NCI-H1048 (cell line): ENCODE data around the gene ADIPOR2.

Experiments
- DNase-seq: peaks from one replicate; lab custom pipeline; 2025; lab: John Stamatoyannopoulos, UW

ADIPOR2 gene

DNA sequence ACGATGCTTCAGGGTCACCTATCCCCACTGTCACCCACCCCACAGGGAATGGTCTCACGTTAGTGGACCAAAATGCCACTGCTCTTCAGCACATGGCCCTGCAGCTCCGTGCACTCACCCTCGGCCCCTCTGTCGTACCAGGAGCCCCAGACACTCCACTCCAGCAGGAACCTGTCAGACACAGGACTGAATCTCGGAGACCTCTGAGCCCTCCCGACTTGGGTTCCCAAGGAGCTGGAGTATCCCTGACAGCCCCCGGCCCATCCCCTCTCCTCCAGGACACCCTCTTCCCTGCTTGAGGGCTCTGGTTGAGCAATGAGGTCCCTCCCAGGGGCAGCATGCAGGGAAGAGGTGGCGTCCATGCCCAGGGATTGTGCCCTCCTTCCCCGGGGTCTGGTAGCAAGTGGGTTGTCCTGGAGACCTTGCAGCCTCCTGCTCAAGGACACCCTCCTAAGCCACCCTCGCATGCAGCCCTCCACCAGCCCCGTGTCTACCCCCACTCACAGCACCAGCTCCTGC lies 109.1 kb downstream of the ADIPOR2 start:
- no peak for DNase-seq

DNA sequence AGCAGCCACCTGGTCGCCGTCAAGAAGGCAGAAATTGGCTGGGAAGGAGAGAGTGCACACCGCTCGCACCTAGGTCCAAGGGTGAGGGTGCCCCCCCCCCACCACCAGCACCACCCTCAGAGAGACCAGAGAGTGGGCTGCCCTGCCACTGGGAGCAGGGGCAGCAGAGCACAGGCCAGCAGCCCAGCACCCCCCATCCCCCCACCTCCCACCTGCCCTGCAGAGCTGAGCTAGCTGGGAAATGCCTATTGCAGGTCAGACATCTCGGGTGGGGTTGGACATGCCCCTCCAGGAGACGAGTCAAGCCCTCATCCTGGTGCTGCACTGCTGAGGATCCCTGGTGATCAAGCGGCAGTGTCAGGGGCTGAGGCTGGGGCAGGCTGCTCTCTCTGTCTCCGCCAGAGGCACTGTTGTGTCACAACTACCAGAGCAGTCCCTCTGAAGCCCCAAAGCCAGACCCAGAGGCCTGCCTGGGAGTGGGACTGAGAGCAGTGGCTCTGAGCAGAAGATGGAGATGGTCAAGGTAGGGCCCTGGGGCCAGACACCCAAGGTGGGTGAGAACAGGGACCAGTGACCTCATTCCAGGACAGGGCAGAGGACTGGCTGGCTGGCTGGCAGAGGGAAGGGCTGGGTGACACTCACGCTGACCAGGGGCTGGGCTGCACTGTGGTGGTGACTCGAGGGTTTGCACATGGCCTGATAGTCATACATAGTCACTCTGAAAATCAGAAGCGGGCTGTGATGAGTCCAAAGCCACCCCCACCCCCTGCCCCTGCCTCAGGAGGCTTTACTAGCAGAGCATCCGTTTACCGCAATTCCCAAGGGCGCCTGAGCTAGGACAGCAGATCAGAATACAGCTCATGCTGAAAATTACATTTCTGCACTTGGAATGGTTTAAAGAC lies 109.8 kb downstream of the ADIPOR2 start:
- DNase-seq: no peak

- no peak for DNase-seq
These were observed 110.6 kb downstream of the ADIPOR2 start for GRCh38 chr12:1801303-1801975.

GRCh38 chr12:1803736-1804135 lies 112.9 kb downstream of the ADIPOR2 start:
- no peak for DNase-seq

GRCh38 chr12:1804545-1805332 lies 113.9 kb downstream of the ADIPOR2 start:
- peak; percentile 80 for DNase-seq

DNA sequence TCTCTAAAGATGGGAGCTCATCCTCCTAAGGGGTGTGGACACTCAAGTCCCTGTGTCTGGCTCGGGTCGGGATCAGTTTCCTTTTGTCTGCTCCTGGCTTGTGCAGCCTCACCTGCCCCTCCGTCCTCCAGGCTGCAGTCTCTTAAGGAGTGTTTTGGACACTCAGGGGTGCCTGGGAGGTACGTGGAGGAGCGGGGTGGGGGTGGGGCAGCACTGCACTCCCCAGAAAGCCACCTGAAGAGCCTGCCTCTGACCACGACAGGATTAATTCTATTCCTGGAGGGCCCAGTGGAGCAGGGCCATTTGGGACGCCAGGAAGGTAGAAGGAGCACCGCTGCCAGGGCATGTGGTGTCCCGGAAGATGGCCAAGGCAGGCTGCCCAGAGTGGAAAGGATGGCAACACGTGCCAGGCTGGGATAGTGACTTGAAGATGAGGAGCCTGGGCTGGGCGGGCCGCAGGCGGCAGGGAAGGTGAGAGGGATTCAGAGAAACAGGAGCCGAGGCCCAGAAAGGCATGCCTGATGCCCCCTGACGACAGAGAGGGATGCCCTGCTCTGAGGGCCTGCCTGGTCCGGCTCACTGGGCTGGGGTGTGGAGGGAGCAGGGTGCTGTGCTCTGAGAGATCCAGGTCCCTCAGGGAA lies 114.7 kb downstream of the ADIPOR2 start:
- DNase-seq: no peak

GRCh38 chr12:1806301-1807086 lies 115.6 kb downstream of the ADIPOR2 start:
- DNase-seq: no peak

GRCh38 chr12:1807087-1807860 lies 116.4 kb downstream of the ADIPOR2 start:
- no peak for DNase-seq

DNA sequence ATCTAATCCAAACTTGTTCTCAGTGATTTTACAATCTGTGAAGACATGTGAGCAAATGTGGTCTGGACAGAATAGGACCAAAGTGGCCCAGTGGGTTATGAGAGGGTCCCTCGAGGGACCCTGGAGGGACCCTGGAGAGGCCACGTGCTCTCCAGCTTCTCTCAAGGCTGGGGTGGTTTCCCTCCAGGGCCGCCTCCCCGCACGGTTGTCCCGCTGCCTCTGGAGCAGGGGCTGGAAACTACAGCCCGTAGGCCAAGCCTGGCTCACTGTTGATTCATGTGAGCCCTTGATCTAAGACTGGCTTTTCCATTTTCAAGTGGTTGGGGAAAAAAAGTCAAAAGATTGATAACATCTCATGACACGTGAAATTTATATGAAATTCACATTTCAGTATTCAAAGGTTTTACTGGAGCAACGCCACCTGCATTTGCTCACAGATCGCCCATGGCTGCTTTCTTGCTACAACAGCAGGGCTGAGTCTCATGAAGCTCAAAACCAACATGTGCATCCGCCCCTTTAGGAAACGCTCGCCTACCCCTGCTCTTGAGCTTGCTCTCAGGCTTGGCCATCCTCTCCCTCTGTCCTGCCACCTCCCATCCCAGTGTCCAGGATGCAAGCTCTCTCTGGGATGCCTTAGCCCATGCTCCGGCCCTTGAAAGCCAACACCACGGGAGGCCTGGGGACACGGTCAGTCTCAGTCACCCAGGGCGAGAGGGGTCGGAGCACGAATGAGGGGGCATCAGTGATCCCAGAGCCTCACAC lies 117.3 kb downstream of the ADIPOR2 start:
- no peak for DNase-seq

GRCh38 chr12:1808798-1809480 lies 118.1 kb downstream of the ADIPOR2 start:
- no peak for DNase-seq

DNA sequence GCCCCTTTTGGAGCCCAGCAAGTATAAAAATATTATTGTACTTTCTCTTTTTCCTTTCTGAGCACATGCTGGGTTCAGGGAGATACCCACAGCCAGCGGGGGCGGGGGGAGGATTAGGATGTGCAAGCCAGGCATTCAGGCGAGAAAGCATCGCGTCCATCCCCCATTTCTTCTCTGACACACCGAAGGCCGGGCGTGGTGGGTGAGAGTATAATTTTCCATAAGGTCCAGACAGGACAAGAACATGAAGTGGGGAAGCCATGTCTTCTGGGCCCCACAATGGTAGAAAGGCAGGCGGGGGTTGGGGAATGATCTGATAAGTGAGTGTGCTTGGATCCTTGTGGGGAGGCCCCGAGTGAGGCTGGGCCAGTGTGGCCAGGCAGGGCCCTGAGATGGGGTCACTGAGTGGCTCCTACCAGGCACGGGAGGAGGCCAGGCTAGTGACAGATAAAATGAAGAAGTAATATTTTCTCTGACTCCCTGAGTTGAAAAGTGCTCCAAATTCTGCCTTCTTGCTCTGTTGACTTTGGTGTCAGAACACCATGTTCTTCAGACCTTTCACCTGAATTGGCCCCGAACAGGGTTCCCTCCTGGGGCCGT lies 118.8 kb downstream of the ADIPOR2 start:
- no peak for DNase-seq

DNA sequence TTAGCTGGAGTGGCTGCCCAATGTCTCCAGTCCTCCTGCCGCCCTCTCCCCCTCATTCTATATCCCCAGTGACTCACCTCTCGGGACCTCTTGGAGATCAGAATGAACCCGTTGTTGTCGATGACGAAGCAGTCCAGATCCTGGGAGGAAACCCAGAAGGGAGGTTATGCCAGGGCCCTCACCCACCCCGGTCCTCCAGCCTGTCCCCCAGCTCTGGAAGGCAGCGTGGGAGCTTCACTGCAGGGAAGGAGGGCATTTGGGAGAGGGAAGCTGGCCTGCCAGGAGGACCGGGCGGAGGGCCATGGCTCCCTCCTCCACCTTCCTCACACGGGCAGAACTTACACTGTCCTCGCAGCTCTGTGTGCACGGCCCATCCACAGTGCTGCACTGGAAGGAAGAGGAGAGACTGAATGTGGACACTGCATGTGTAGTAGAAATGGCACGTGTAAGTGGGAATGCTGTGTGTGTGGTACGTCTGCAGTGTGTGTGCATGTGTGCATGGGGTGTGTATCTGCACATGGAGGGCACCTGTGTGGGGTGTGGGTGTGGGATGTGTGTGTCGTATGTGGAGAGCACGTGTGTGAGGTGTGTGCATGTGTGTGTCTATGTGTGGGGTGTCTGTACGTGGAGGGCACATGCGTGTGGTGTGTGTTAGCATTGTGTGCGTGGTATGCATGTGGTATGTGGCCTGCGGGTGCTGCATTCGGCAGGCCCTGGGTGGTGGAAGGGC lies 119.5 kb downstream of the ADIPOR2 start:
- DNase-seq: no peak

DNA sequence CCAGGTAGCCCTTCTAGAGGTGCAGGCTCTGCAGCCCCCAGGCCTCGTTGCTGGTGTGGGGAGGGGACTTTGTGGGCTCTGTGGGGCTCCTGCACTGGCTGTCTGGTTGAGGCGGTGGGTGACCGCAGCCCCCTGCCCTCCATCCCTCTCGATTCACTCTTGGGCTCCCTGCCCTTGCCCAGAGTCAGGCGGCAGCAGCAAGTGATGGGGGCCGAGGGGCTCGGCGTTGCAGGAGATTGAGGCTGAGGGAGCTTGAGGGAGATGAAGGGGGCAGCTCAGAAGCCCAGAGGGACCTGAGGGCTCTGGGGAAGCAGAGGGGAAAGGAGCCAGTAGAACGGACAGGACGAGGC lies 120.0 kb downstream of the ADIPOR2 start:
- no peak for DNase-seq

DNA sequence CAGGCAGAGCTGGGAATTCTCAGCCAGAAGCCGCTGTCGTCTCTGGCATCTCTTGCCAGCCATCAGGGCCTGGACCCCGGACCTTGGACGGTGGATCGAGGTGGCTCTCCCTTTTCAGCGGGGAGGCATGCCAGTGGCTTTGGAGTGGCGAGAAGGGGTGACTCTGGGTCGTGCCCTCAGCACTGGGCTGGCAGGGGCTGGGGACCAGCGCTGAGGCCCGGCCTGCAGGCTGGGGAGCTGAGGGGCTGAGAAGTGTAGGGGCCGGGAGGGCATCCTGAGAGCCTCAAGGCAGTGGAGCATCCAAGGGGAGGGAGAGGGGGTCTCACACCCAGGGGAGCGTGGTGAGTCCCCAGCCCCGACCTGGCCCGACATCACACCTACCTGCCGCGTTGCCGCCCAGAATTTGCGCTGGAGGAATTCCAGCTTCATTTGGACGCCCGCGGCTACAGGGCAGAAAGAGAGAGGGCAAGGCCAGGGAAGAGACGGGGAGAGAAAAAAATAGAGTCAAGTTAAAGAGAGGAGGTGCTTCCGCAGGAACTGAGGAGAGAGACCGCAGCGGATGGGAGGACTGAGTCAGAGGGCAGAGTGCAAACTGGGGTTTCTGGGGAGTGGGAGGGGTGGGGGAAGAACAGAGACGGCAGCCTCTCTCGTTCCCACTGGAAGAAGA lies 120.5 kb downstream of the ADIPOR2 start:
- no peak for DNase-seq

- DNase-seq: no peak
These were observed 121.0 kb downstream of the ADIPOR2 start for GRCh38 chr12:1811948-1812291.

DNA sequence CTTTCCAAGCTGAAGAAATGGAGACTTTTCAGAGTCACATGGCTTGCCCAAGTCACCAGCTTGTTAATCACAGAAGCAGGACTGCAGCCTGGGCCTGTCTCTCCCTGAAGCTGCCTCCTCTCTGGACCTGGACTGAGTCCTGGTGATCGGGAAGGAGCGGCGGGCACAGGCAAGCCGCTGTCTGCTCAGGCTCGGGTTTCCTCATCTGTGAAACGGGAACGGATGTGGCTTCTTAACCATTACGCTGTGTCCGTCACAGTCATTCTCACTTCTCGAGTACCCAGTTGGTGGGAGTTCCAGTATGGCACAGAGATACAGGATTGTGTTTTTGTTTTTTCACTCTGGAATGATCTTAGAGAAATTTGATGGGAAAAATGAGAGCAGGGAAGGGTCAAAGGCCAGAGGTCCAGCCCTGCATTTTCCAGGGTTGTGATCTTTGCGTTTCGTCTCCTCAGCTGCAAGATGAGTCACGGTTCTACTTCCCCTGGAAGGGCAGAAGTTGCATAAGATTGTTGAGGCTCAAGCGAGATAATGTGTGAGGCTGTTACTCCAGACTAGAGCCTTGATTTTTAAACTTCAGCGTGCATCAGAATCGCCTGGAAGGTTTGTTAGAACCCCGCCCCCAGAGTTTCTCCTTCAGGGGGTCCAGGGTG lies 121.9 kb downstream of the ADIPOR2 start:
- DNase-seq: no peak

DNA sequence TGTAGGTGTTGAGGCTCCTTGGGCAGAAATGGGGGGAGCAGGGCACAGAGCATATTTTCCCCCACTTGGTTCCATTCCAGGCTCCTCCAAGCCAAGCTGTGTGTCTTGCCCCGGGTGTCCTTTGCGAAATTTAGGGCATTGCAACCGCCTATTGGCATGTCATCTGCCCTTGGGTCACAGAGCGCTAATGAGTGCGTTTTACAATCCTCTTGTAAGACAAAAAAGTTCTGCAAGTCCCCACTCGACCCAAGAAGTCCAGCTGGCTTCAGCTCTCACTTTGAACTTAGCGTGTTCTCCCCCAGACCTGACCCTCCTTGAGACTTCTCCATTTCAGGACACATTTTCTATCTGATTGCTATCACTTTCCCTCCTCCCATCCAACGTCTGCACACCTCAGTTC lies 123.4 kb downstream of the ADIPOR2 start:
- DNase-seq: no peak
